Heart left ventricle (tissue), 16 donors: ENCODE results near the gene DOCK9. TPM values are rescaled to one million over a fixed set of nuclear protein-coding genes. Genes with fewer than 3 reads are reported as not detected.

ENCODE experiments used
- ATAC-seq, 4 donors: fragments of 200-7000 bp; cut with Tn5 transposase; one replicate each; pipeline ENCODE4 v1.9.1; 2020 to 2022; ENCODE audit warnings: moderate library complexity in 4 of 4, mild to moderate bottlenecking in 3 of 4, moderate number of reproducible peaks in 1 of 4
- DNase-seq, 5 donors: peaks; one replicate each; pipeline ENCODE4 v3.0.0-alpha.2; 2020
- H3K27ac ChIP-seq, 12 donors: fragments of 200-600 bp; sonication (generic) in 4 of 12; one replicate each; pipeline versions ENCODE4 v1.5.0 to v1.8.0; 2016 to 2022; ENCODE audit warnings: mild to moderate bottlenecking in 2 of 12
- H3K27me3 ChIP-seq, 9 donors: fragments of 200-600 bp; sonication (generic) in 2 of 9; one replicate each; pipeline versions ENCODE4 v1.5.1 to v1.8.0; 2016 to 2022; ENCODE audit warnings: mild to moderate bottlenecking in 3 of 9
- H3K36me3 ChIP-seq, 9 donors: fragments of 200-600 bp; sonication (generic) in 2 of 9; one replicate each; pipeline versions ENCODE4 v1.5.0 to v1.8.0; 2018 to 2022; ENCODE audit warnings: mild to moderate bottlenecking in 2 of 9
- H3K4me1 ChIP-seq, 12 donors: fragments of 200-600 bp; sonication (generic) in 4 of 12; one replicate each; pipeline versions ENCODE4 v1.5.0 to v1.8.0; 2016 to 2022; ENCODE audit warnings: mild to moderate bottlenecking in 3 of 12
- H3K4me3 ChIP-seq, 12 donors: fragments of 200-600 bp; sonication (generic) in 4 of 12; one replicate each; pipeline versions ENCODE4 v1.5.0 to v1.8.0; 2017 to 2022; ENCODE audit warnings: mild to moderate bottlenecking in 9 of 12, moderate library complexity in 4 of 12
- H3K9me3 ChIP-seq, 12 donors: fragments of 200-600 bp; sonication (generic) in 4 of 12; one replicate each; pipeline versions ENCODE4 v1.5.0 to v1.8.0; 2016 to 2022; ENCODE audit warnings: mild to moderate bottlenecking in 1 of 12
- CTCF ChIP-seq, 12 donors: fragments of 200-600 bp; sonication (generic) in 4 of 12; IDR thresholded peaks; one replicate each; pipeline versions ENCODE4 v1.5.0 to v1.8.0; 2018 to 2022; ENCODE audit warnings: antibody characterized with exemption in 12 of 12, mild to moderate bottlenecking in 5 of 12
- POLR2A ChIP-seq, 2 donors: fragments of 450-650 bp; IDR thresholded peaks; one replicate each; pipeline ENCODE4 v1.6.1; 2017; ENCODE audit warnings: antibody characterized with exemption in 2 of 2, mild to moderate bottlenecking in 2 of 2, moderate library complexity in 2 of 2
- WGBS, 4 donors: extraction: QIAGEN DNeasy Blood & Tissue Kit in 2 of 4; methylation state at CpG; one replicate each; pipeline versions ENCODE4 v1.1.5 to v1.1.7; 2013 to 2018; 5-methylcytosine and 5-hydroxymethylcytosine counted together
- intact Hi-C, 10 donors: fragments of 100-400 bp; cut with DNase I; formaldehyde crosslinking; loops; one replicate each; pipeline versions ENCODE4 v1.11.1 to v1.14.2; 2022
- polyA plus RNA-seq, 2 donors: library from polyadenylated mRNA; stranded (reverse); fragments of 200-250 nt; gene quantifications; one replicate each; pipeline ENCODE4 v1.2.3, GENCODE V29; 2013
- total RNA-seq, 9 donors: library from RNA; depleted of rRNA in 2 of 9; stranded (reverse); fragments of >200 nt in 2 of 9; fragmentation: NEBNext Ultra II Directional in 3 of 9; extraction: Animal tissue kit (Norgen Biotek cat#: 25700) in 3 of 9; gene quantifications; one replicate each; pipeline versions ENCODE4 v1.1.0 to v1.2.4, GENCODE V29; 2016 to 2023
- donor health status: ischemic (EF 13 %, LVEDD 7.1; RV severe dilation, severe dysfunction).
- donor health status: healthy with polysubstance abuse.
- donor health status: DM: no; HTN: yes; CAD: no.
- donor health status: DM: no; HTN: no; CAD: no.
- donor health status: ischemic (EF 25% LVEDD 6.9; RV normal size, moderate dysfunction).
- donor health status: ischemic (EF 25% LVEDD 5.7; RV mildly dilated, moderate dysfunction).
- donor health status: healthy.
- donor health status: DM: yes; HTN: yes; CAD: no.
- donor health status: ischemic (EF 35%, LVEDD 5.7; RV mildly dilated, moderate dysfunction).
- donor health status: nonischemic (EF 11% LVEDD 7.7; RV severe dilation, severe dysfunction).
- donor health status: DM: yes; HTN: yes; CAD: no.
- donor health status: PGD.
- donor health status: ischemic (EF 29% LVEDD 5.4; RV normal size, mild dysfunction).
- donor health status: nonischemic (EF 23%, LVEDD 6.1; RV moderate dilation, normal function).

The DOCK9 gene
- total and polyA plus RNA-seq, 11 donors, result 21.4 to 128 (median 45.2) TPM

- no peak overlapping the region for H3K4me3 ChIP-seq
- H3K36me3 ChIP-seq, result no peaks in the 10 kb centered on the region
- H3K9me3 ChIP-seq, result no peaks in the 10 kb centered on the region
- DNase-seq, result no peak
- ATAC-seq, result no peak
- peaks cover 0 to 66% (median 34%) of the 10 kb centered on the region in 12 donors for H3K4me1 ChIP-seq
- H3K27me3 ChIP-seq, result no peaks in the 10 kb centered on the region
- WGBS, 4 donors, result 74 to 82% (median 79%) methylated on average over 5 of the region's 5 CpGs
- peak overlapping the region in 10 of 12 donors; percentile 20 to 65 (median 39) for H3K27ac ChIP-seq
- TF ChIP-seq POLR2A (IDR thresholded peaks at IDR 0.05), result no peak
- no peak for TF ChIP-seq CTCF (IDR thresholded peaks at IDR 0.05)
- intact Hi-C loops, result no loop called here
Measured at GRCh38 chr13:98941126-98941525, 36.7 kb downstream of the DOCK9 start.

- Histone ChIP-seq H3K9me3 (no peaks in the 10 kb centered on the region), H3K4me1 (peaks cover 0 to 60% (median 31%) of the 10 kb centered on the region in 12 donors), H3K27ac (peak overlapping the region; percentile 20 to 67 (median 54)), H3K27me3 (no peaks in the 10 kb centered on the region), H3K36me3 (no peaks in the 10 kb centered on the region), H3K4me3 (no peak overlapping the region)
- TF ChIP-seq POLR2A (IDR thresholded peaks at IDR 0.05) (no peak), CTCF (IDR thresholded peaks at IDR 0.05) (no peak)
- intact Hi-C loops, result no loop called here
- DNase-seq, result no peak
- no peak for ATAC-seq
- WGBS, 4 donors, result 72 to 92% (median 85%) methylated on average over 8 of the region's 8 CpGs
Measured at GRCh38 chr13:98940325-98941001, 37.4 kb downstream of the DOCK9 start.

- no peak for TF ChIP-seq POLR2A (IDR thresholded peaks at IDR 0.05)
- no peak for TF ChIP-seq CTCF (IDR thresholded peaks at IDR 0.05)
- Histone ChIP-seq H3K4me1 (peaks cover 0 to 54% (median 31%) of the 10 kb centered on the region in 12 donors), H3K9me3 (peaks cover 0 to 5% (median 2%) of the 10 kb centered on the region in 12 donors), H3K4me3 (no peak overlapping the region), H3K36me3 (no peaks in the 10 kb centered on the region), H3K27ac (peak overlapping the region; percentile 20 to 67 (median 54)), H3K27me3 (no peaks in the 10 kb centered on the region)
- peak; percentile 13 to 52 (median 42) for ATAC-seq
- DNase-seq, result no peak
- intact Hi-C loops, result no loop called here
- 43 to 56% (median 52%) methylated on average over 5 of the region's 5 CpGs for WGBS, 4 donors
Measured at GRCh38 chr13:98939660-98940191, 38.1 kb downstream of the DOCK9 start.

DNA sequence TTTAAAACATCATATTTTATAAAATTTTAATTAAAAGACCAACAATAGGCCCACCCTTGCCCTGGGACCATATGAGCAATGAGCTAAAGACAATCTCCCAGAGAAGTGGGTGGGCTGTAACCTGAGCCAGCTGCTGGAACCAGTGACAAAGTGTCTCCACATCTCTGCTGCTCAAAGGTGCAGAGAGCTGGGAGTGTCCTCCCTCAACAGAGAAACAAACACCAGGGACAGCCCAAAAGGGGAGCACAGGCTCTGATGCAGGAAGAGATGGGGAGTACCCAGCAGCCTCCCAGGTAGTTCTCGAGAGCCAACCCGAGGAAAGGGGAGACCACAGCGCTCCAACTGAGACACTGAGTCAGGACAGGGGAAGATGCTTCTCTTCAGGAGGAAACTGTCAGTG, 39.1 kb downstream of the DOCK9 start:
- no peak for TF ChIP-seq CTCF (IDR thresholded peaks at IDR 0.05)
- TF ChIP-seq POLR2A (IDR thresholded peaks at IDR 0.05), result no peak
- no peaks in the 10 kb centered on the region for H3K36me3 ChIP-seq
- DNase-seq (no peak), ATAC-seq (no peak)
- peak overlapping the region in 10 of 12 donors; percentile 20 to 67 (median 58) for H3K27ac ChIP-seq
- WGBS, 4 donors, result 76 to 83% (median 82%) methylated on average over 3 of the region's 3 CpGs
- peaks cover 0 to 49% (median 31%) of the 10 kb centered on the region in 12 donors for H3K4me1 ChIP-seq
- peaks cover 0 to 14% (median 11%) of the 10 kb centered on the region in 12 donors for H3K9me3 ChIP-seq
- no peaks in the 10 kb centered on the region for H3K27me3 ChIP-seq
- H3K4me3 ChIP-seq, result no peak overlapping the region
- intact Hi-C loops, result no loop called here
